OCI-M2 (cell line): ENCODE measurements around the gene FBXL17.

Experiments
- DNase-seq: peaks from one replicate; lab custom pipeline; 2025; ENCODE audit not compliant: unreplicated experiment; lab: John Stamatoyannopoulos, UW

The FBXL17 gene

DNA sequence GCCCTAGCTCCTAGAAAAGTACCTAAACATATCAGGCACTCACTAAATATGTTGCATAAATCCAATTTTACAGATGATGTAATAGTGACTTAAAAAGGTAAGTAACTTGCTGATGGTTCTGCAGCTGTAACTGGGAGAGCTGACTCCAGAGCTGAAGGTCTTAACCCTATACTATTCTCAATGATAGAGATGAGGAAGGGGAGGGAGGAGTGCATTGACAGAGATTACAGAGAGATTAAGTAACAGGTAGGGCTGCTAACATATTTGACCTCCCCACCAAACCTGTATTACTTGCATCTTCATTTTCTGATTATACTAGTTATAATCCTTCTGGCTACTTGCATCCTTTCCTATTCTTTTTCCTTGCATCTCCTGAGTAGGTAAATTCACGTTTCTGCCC, 455.8 kb downstream of the FBXL17 start:
- DNase-seq = no peak

DNA sequence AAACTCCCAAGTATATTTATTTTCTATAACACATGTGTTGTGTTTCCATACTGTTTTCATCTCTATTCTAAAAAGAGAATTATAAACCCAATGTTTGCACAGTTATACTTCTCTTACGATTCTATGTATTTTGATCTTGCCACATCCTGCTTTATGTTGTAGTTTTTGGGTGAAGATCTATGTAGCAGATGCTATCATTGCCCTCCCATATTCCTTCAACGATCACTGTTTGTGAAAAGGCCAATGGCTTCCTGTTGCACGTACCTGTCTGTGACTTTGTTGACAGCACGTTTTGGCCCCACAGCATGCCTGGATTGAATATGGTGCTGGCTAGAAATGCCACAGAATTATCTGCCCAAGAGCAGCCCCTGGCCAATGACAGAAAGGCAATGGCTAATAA, 456.7 kb downstream of the FBXL17 start:
- DNase-seq = no peak

DNA sequence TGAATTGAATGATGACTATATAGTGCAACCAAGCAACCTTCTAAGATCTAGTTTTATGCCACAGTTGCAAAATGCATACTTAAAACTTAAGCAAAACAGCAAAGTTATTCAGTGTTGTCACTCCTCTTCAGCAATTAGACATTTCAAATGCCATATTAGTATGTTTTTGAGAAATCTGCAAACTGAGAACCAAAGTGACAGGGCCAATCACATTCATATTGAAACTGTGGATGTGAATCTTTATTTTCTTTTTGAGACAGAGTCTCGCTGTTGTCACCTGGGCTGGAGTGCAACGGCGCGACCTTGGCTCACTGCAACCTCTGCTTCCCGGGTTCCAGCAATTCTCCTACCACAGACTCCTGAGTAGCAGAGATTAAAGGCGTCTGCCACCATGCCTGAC, 461.9 kb downstream of the FBXL17 start:
- DNase-seq = no peak

DNA sequence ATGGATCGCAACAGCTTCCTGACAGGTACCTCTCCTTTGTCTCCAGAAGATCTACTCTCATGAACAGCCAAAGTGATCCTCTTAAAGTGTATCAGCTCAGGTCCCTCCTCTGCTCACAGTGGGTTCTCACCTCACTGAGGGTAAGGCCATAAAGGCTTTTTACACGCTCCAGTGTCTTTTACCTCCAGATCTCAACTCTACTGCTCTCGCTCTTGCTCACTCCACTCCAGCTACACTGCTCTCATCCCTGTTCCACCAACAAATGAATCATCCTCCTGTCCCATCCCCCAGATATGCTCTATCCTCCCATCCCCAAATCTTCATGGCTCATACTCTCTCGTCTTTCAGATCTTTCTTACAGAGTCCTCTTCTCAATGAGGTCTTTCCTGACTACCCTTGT, 462.5 kb downstream of the FBXL17 start:
- DNase-seq = no peak

DNA sequence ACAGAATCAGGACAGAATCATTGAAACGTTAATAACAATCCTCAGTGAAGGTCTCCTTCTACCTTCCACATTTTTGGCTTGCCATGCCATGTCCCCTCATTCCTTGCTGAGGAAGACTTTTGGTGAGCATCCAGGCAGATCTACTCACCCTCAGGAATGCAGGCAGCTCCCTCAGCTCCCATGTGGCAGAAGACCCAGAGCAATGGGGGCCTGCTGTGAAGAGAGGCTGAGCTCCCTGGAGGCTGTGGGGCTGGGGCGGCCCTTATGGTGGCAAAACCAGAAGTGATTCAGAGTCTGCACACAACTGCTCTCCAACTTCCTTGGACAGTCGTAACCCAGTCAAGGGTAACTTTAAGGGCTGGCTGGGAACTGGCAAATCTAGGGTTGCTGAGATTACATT, 463.9 kb downstream of the FBXL17 start:
- no peak for DNase-seq

DNA sequence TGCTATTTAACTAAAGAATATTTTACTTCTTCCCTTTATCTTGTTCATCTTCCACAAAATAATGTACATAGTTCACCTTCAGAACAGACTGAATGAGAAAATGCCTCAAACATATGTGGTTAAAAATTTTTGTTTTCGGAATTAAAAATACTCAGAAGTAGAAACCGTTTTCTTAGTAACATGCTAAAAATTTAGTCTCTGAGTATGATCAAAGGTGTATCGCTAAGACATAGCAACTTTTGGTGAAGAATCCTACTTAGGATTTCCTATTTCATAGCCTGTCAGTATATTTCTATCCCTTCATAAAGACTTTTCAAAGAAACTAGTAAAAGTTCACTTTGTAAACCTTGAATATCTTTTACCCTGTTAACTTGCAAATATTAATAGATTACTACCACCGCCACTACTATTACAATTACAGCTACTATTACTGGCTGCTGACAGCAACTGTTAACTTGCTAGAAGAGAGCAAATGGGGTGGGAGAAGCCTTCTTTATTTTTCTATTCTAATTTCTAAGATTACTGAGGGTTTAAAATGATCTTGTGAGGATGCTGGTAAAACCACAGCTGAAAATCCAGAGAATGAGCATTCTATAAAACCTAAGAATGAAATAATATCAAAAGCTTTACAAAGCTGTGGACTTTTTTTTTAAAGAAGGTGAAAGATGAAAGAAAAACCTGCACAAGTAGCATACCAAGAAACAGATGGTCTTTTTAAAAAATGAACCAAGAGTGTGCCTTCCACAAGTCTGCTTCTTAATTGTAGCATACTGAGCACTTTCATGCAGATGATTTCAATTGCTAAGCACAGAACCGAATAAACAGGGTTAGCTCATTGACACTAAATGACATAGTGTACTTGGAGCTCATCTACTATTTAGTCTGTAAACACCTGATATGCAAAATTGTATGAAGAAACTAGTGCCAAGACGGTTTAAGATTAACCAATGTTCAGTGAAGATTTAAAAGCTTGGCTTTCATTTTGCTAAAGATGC, 464.9 kb downstream of the FBXL17 start:
- DNase-seq = no peak

DNA sequence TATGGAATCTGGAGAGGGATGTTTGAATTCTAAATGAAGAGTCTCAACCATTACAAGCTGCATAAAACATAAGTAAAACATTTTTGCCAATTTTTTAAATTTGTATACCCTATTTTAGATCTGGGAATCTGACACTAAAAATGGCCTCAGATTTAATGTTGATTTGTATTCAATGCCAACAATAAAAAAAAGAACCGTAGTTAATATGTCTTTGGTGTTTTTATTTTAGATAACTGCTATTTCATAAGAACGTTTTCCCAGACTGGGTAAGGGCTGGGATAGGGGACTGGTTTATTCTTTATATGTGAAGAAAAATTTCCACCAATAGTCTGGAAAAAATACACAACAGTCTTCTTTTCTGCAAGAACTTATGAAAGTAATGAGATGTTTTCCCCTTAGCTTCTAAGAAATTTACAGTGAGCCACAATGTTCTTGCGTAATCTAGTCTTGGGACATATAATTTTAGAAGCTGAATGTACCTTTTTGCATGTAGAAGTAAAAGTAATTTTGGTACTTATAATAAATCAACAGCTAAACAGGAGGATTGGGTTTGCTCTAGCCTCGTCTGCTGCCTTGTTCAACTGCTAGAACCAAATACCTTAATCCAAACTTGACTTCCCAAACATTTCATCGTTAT, 466.6 kb downstream of the FBXL17 start:
- DNase-seq = no peak

DNA sequence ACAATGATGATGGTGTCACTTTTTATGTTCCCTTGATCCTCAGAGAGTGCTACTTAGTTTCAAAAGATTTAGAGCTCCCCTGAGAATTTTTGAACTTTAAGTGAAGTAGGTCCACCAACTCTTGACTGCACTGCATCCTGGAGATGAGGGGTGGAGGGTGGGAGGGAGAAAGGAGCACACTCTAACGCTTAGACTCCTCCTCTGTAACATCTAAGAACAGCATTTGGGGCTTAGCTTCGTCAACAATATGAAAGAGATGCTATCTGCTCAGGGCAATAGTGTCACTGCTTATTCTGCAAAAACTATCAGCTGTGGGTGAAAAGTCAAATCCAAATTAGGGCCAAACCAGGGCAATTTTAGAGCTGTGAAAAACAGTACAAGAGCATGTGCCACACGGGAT, 468.4 kb downstream of the FBXL17 start:
- no peak for DNase-seq

DNA sequence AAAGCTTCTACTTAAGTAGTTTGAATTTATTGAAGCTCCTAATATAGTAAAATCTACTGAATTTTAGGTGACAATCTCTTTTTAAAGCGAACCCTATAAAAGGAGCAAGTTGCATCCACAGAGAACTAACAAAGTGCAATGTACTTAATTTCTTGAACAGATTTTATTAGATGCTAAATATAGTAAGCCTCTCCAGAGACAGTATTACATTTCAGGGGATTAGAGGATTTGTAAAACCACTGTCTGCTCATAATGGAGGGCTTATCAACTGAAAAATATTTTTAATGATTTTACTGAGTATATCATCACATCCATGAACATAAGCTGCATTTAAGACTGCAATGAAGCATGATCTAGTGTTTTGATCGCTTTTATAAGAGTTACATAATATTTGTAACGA, 481.2 kb downstream of the FBXL17 start:
- DNase-seq = no peak

DNA sequence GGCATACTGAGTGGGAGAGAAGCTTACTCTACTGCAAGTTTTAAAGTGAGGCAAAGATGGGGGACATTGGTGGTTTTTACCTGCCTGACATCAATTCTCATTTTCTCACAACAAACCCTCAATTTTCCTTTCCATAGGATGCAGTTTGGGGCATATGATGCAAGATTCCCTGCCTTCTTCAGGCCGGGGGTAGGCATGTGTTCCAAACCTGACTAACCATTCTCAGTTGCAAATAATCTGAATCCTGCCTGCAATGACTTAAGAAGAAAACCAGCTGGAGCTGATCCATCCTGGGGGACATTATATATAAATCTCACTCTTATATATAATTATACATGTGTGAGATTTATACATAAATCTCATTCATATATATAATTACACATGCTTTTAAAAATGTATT, 487.5 kb downstream of the FBXL17 start:
- DNase-seq = no peak

DNA sequence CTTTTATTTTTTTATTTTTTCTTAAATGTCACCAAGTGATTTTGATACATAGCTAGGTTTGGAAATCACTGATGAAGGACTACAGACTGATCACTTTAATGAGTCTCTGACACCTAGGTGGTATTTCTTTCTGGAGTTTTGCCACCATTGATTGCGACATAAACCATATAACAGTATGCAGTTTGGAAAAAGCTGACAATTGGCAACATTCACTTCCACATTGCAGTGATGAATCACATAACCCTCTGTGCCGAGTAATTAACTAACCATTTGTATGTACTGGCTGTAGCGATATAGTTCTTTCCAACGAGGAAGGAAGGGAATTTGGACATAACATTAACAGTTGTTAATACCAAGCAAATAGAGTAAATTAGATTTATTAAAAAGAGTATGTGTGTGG, 488.3 kb downstream of the FBXL17 start:
- DNase-seq = no peak

DNA sequence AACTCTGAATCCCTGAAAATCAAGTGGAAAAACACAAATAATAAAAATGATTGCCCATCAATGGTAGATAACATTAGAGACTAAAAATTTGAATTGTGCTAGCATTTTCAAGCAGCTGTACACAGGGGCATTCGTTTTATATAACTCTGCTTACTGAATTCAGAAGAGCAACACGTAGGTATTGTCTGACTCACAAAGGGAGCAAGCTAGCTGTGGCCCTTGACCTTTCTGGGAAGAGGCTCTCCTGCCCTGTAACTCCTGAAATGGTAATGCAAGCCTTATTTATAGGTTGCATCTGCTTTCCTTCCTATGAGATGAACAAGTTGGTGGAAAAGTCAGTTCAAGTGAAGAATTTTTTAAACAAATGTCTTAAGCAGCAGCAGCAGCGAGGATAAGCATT, 492.5 kb downstream of the FBXL17 start:
- DNase-seq = no peak

DNA sequence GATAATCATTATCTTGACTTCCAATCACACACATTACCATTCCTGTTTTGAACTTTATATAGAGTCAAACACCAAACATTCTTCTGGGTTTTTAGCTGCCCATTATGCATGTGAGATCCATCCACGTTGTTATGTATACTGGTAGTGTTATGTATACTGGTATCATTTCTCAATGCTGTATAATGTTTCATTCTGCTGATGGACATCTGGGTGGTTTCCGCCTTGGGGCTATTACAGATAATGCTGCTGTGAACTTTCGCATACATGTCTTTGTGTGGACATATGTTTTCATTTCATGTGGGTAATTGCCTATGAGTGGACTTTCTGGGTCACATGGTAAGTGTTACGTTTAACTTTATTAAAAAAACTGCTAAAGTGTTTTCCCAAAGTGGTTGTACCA, 493.4 kb downstream of the FBXL17 start:
- no peak for DNase-seq

DNA sequence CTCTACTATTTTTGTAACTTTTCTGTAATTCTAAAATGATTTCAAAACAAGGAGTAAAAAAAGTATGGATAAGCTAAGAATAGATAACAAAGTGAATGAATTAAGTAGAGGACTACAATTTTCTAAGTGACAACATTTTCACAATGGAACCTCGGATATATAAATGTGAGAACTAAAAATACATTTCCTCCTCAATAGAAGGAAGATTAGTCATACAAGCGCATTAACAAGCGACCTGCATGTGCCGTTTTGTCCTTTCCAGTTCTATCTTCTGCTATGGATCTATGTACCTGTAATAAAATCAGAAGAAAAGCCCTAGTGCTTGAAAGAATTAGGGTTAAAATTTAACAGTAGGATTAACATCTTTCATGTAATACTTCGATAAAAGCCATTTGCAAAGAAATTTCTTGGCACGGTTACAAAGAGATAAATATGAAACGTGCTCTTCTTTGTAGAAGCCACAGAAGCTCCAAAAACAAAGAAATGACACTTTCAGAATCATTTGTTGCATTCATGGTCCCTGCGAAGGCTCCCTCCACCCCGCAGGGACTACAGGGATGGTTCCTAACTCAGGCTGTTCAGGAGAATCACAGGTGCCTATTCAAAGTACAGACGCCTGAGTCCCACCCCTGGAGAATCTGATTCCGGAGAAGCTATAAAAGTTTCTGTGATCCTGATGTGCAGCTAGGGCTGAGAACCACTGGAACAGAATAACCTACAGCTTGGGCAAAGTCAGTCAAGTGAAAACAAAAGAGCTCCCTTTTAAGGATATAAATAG, 494.5 kb downstream of the FBXL17 start:
- DNase-seq = no peak

DNA sequence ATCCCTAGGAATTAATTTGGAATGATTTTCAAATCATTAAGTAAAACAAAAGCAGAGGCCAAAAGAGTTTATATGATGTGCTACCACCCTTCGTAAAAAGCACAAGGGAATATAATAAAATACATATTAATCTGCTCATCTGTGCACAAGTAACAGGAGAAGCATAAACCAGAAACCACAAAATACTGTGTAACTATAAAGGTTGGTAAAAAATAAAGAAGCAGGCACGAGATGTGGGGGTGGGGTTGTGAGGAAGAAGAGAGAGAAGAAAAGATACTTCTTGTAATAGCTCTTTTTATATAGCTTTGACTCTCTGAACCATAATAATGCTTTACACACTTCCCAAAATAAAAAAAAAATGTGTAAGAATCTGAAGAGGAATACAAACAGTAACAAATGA, 496.3 kb downstream of the FBXL17 start:
- DNase-seq = no peak

DNA sequence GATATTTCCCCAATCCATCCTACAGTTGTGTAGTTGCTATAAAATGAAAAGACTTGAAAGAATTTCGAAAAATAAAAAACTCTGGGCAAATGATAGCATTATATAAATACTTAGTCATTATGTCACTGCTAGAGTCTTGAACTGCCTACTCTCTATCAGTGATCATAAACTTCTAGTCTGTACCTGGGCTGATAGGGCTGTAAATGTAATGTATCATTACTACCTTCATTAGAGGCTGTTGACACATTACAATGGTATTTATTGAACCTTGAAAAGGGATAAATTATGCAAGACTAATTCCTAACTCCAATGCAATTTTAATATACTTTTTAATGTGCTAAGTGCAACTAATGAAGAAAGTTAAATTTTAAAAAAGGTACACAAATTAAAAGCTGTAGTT, 497.0 kb downstream of the FBXL17 start:
- DNase-seq = no peak

DNA sequence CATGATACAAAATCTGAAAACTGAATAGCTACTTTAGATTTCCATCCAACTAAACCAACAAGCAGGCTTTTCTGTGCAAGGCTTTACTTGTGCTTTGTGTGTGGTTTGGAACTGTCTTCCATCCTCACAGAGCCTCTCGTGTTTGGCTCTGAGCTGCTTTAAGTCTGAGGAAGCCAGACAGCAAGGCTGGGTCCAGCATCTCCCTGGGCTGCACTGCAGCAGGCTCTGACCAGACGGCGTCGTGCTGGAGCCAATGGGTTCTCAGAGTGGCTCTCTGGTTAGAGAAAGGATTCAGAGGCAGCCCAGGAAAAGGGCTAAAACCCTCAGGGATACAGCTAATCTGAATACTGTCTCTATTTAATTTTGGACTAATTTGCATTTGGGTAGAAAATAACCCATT, 503.2 kb downstream of the FBXL17 start:
- no peak for DNase-seq

DNA sequence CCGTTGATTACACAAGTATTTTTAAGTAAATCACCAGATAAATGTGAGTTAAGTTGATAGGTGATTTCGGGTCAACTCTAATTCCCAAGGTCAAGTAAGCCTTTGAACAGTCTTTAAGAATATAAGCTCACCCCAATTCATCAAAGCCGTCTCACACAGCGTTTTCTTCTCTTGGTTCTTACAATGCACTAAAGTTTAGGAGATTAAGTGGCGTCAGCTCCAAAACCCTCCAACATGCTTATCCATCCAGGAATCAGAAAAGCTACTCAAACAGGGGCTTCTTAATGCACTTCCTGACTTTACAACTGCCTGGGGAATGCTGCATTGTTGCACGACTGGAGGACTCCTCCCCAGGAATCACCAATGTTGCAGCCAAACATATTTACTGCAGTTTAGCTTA, 505.0 kb downstream of the FBXL17 start:
- no peak for DNase-seq

DNA sequence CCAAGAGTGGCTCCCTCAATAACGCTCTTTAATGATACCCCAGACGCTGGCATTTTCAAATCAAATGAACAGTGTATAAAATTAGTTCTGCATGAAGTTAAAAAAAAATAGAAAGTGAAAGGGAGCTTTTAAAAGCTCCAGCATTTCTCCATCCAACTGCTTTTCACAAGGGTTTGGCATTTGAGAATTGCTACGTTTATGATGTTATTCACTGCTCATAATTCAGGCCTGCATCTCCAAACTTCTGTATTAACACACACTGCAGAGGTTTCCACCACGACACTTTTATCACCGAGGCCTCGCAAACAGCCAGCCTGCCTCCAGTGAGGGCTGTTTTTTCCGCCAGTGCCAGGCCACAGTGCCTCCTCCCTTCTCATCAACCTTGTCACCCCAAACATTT, 505.6 kb downstream of the FBXL17 start:
- DNase-seq = no peak

DNA sequence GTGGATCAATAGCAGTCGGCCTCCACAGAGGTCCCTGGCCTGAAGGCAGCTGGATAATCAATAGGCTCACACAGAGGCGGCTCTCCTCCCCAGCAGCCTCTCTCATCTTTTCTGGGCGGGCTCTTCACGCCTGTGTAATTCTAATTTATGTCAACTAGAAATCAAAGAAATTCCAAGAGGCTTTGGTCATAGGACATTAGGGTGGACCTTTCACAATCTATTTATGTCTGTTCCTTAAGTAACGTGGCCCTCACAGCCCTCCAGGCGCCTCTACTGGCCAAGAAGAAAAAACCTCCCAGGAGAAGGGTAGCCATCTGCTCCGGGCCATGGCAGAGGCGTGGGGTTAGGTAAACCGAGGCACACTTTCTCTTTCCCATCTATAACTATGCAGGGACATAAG, 506.1 kb downstream of the FBXL17 start:
- DNase-seq = no peak

DNA sequence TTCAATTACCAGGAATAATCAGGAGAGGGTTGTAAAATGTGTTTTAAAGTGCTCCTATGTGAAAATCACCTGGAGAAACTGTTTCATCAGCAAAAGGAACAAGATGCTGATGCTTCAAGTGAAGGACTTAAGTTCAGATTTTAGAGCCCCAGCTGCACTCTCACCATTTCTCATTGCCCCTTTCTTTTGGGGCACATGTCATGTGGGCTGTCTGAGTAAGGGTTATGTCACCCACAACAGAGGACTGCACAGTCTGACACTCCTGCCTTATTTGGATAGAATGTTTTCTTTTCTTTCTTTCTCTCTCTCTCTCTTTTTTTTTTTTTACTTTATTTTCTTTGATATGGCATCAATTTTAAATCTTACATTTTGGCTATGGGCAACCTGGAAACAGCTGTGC, 507.1 kb downstream of the FBXL17 start:
- no peak for DNase-seq

DNA sequence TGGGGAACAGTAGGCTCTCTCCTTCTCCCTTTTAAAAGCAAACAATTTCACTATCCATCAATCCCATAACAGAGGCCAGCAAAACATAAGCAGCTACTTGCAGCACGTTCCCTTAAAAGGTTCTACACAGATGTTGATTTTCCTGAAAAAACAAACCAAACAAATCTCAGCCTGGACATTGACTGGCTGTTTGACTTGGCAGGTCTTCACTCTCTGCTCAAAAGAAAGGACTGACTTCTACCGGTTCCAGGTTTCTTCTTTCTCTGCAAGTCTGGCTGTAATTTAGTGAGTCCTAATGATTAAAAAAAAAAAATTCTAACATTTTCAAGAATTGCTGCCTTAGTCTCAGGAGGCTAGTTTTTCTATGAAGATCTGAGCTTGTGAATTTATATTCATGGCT, 508.0 kb downstream of the FBXL17 start:
- DNase-seq = no peak
